OCI-LY7 (cell line): Measurements from ENCODE around the gene COG4.

Experiments
- CTCF ChIP-seq: fragments of 200-600 bp; sonication (generic); conservative IDR thresholded peaks from 2 replicates; pipeline ENCODE4 v1.5.1; 2014; ENCODE audit warnings: mild to moderate bottlenecking, antibody characterized with exemption, low read length, moderate library complexity, mixed read lengths
- EZH2phosphoT487 ChIP-seq: fragments of 200-600 bp; sonication (generic); IDR thresholded peaks from 2 replicates; pipeline ENCODE4 v1.6.1; 2018; ENCODE audit warnings: low read depth, borderline replicate concordance, mild to moderate bottlenecking, mixed run types, antibody characterized with exemption, low read length, moderate library complexity, mixed read lengths

GRCh38 chr16:70520612-70521297 is 2.6 kb downstream of the COG4 start:
- TF ChIP-seq CTCF, result no peak
- no peak for TF ChIP-seq EZH2phosphoT487
